ENCODE data around the gene CORO2A. TPM values are rescaled to one million over a fixed set of nuclear protein-coding genes. Genes with fewer than 3 reads are reported as not detected.

CORO2A gene
- total RNA-seq, 2 experiments from 2014 or later, result 6.8 to 8.5 TPM

- Mint-ChIP-seq H3K4me1 (ENCODE audit: low read depth) (peaks cover 51% of the 10 kb centered on the region), H3K27ac (no peak overlapping the region), H3K27me3 (no peaks in the 10 kb centered on the region), H3K4me3 (no peak overlapping the region), H3K9me3 (no peaks in the 10 kb centered on the region), H3K36me3 (ENCODE audit: low read depth) (peaks cover 1% of the 10 kb centered on the region)
- Histone ChIP-seq H3K9me3 (ENCODE audit: control insufficient read depth in 1 of 2, insufficient read depth in 1 of 2, low read length in 2 of 2) (no peaks in the 10 kb centered on the region), H3K36me3 (ENCODE audit: insufficient read depth, low read length) (peaks cover 11% of the 10 kb centered on the region), H3K4me3 (ENCODE audit: low read length) (no peak overlapping the region), H3K4me1 (ENCODE audit: insufficient read depth, low read length) (peaks cover 25% of the 10 kb centered on the region), H3K27ac (ENCODE audit: low read depth in 1 of 2, low read length in 2 of 2) (no peak overlapping the region), H3K27me3 (ENCODE audit: control insufficient read depth in 1 of 2, insufficient read depth in 2 of 2, low read length in 2 of 2) (no peaks in the 10 kb centered on the region)
- no peak for TF ChIP-seq CTCF (IDR thresholded peaks at IDR 0.05)
- no peak for ATAC-seq (ENCODE audit: poor library complexity)
- ChIA-PET POLR2A (no interaction called here), CTCF (no interaction called here)
- intact Hi-C loops (cut with DNase I, micrococcal nuclease), result no loop called here
- peak in 1 of 14 experiments; percentile 14 for DNase-seq
Observed at GRCh38 chr9:98161851-98162250, 30.6 kb downstream of the CORO2A start.

DNA sequence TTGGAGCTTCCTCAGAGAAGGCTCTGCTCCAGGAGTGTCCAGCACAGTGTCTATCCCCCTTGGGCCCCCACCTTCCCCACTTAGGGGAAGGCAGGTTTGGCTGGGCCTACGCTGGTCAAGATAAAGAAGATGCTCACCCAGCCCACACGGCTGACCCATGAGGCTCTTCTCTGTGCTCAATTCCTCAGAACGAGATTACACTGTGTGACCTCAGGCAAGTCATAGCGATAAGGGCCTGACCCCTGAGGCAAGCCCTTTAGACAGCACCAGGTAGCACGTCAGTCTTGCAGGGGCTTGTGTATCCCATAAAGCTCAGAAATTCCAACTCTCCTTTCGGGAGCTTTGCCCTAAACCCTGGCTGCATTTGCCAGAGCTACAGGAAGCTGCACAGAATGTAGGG lies 32.6 kb downstream of the CORO2A start:
- Mint-ChIP-seq H3K9me3 (no peaks in the 10 kb centered on the region), H3K27me3 (no peaks in the 10 kb centered on the region), H3K4me3 (no peak overlapping the region), H3K4me1 (ENCODE audit: low read depth) (peaks cover 37% of the 10 kb centered on the region), H3K27ac (no peak overlapping the region), H3K36me3 (ENCODE audit: low read depth) (peaks cover 18% of the 10 kb centered on the region)
- Histone ChIP-seq H3K9me3 (ENCODE audit: control insufficient read depth in 1 of 2, insufficient read depth in 1 of 2, low read length in 2 of 2) (no peaks in the 10 kb centered on the region), H3K36me3 (ENCODE audit: insufficient read depth, low read length) (peaks cover 18% of the 10 kb centered on the region), H3K4me3 (ENCODE audit: low read length) (no peak overlapping the region), H3K4me1 (ENCODE audit: insufficient read depth, low read length) (peaks cover 18% of the 10 kb centered on the region), H3K27me3 (ENCODE audit: control insufficient read depth in 1 of 2, insufficient read depth in 2 of 2, low read length in 2 of 2) (no peaks in the 10 kb centered on the region), H3K27ac (ENCODE audit: low read depth in 1 of 2, low read length in 2 of 2) (no peak overlapping the region)
- POLR2A ChIA-PET, result interaction anchor here (1.2 kb wide), 1 partner anchor 39 kb away, joined by 4 read pairs; no protein-coding TSS in a partner anchor
- DNase-seq (no peak), ATAC-seq (ENCODE audit: poor library complexity) (no peak)
- intact Hi-C loops (cut with DNase I, micrococcal nuclease), result no loop called here
- no peak for TF ChIP-seq CTCF (IDR thresholded peaks at IDR 0.05)
- CTCF ChIA-PET, result no interaction called here

DNA sequence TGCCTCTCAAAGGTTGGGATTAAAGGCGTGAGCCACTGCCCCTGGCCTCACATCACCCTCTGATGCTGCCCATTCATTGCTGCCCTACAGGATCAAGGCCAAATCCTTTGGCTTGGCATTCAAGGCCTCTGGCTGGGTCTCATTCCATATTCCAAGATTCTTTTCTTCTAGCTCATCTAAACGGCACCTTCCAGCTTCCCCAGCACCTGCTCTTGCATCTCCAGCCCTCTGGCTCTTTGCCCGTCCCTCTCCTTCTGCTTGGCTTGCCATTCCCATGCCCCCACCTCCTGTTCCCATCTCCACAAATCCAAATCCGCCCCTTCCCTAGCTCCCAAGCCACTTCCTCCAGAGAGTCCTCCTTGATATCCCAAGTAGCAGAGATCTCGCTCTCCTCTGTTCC lies 33.1 kb downstream of the CORO2A start:
- no peak overlapping the region for H3K4me3 ChIP-seq (ENCODE audit: low read length)
- Mint-ChIP-seq H3K4me1 (ENCODE audit: low read depth) (peaks cover 32% of the 10 kb centered on the region), H3K9me3 (no peaks in the 10 kb centered on the region), H3K27me3 (no peaks in the 10 kb centered on the region), H3K36me3 (ENCODE audit: low read depth) (peaks cover 23% of the 10 kb centered on the region), H3K27ac (no peak overlapping the region), H3K4me3 (no peak overlapping the region)
- ATAC-seq (ENCODE audit: poor library complexity), result no peak
- H3K27me3 ChIP-seq (ENCODE audit: control insufficient read depth in 1 of 2, insufficient read depth in 2 of 2, low read length in 2 of 2), result no peaks in the 10 kb centered on the region
- no peak overlapping the region for H3K27ac ChIP-seq (ENCODE audit: low read depth in 1 of 2, low read length in 2 of 2)
- no peaks in the 10 kb centered on the region for H3K9me3 ChIP-seq (ENCODE audit: control insufficient read depth in 1 of 2, insufficient read depth in 1 of 2, low read length in 2 of 2)
- H3K4me1 ChIP-seq (ENCODE audit: insufficient read depth, low read length), result peaks cover 14% of the 10 kb centered on the region
- intact Hi-C loops (cut with DNase I, micrococcal nuclease), result no loop called here
- TF ChIP-seq CTCF (IDR thresholded peaks at IDR 0.05), result no peak
- H3K36me3 ChIP-seq (ENCODE audit: insufficient read depth, low read length), result peaks cover 20% of the 10 kb centered on the region
- ChIA-PET POLR2A (interaction anchor here (1.2 kb wide), 1 partner anchor 38 kb away, joined by 4 read pairs; no protein-coding TSS in a partner anchor), CTCF (no interaction called here)
- DNase-seq, result no peak
